ENCODE measurements around the gene MECR. TPM values are rescaled to one million over a fixed set of nuclear protein-coding genes. Genes with fewer than 3 reads are reported as not detected.

The MECR gene
- total RNA-seq, 3 donors from 2014 or later (not counting 1 experiment from before 2014, with no cell fraction given) = 8.0 to 11.2 (median 8.8) TPM

DNA sequence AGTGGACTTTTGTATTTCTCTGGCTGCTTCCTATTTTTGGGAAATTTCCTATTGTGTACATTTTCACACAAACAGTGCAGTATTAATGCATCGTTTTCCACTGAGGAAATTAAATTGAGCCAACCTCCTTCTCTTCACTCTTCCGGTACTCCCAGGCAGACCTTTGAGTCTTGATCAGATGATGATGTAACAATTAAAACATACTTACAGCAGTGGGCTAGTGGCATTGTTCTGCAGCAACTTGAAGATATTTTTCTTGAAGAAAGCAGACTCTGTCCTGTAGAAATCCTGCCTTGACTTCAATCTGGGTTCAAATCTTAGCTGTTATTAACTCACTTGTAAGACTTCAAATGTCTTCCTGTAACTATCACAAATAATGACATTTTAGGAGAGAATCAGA, 88.0 kb downstream of the MECR start:
- TF ChIP-seq, protein P1, sequence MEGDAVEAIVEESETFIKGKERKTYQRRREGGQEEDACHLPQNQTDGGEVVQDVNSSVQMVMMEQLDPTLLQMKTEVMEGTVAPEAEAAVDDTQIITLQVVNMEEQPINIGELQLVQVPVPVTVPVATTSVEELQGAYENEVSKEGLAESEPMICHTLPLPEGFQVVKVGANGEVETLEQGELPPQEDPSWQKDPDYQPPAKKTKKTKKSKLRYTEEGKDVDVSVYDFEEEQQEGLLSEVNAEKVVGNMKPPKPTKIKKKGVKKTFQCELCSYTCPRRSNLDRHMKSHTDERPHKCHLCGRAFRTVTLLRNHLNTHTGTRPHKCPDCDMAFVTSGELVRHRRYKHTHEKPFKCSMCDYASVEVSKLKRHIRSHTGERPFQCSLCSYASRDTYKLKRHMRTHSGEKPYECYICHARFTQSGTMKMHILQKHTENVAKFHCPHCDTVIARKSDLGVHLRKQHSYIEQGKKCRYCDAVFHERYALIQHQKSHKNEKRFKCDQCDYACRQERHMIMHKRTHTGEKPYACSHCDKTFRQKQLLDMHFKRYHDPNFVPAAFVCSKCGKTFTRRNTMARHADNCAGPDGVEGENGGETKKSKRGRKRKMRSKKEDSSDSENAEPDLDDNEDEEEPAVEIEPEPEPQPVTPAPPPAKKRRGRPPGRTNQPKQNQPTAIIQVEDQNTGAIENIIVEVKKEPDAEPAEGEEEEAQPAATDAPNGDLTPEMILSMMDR (IDR thresholded peaks at IDR 0.05) = no peak

More for the DNA sequence above, 88.0 kb downstream of the MECR start:
- Histone ChIP-seq H3K36me3 (ENCODE audit: control insufficient read depth, insufficient read depth, low read length) (peaks cover 13% of the 10 kb centered on the region), H3K4me3 (ENCODE audit: low read length) (no peak overlapping the region), H3K27me3 (ENCODE audit: control insufficient read depth, insufficient read depth, low read length) (no peaks in the 10 kb centered on the region), H3K4me1 (ENCODE audit: control insufficient read depth, insufficient read depth, low read length) (no peaks in the 10 kb centered on the region), H3K27ac (ENCODE audit: low read length) (no peak overlapping the region), H3K9me3 (ENCODE audit: control insufficient read depth, insufficient read depth, low read length) (no peaks in the 10 kb centered on the region)
- intact Hi-C loops (cut with micrococcal nuclease) = no loop called here
- Mint-ChIP-seq H3K4me3 (no peak overlapping the region), H3K27me3 (ENCODE audit: low read depth in 2 of 2) (no peaks in the 10 kb centered on the region), H3K9me3 (no peaks in the 10 kb centered on the region), H3K36me3 (peaks cover 2% of the 10 kb centered on the region), H3K4me1 (peaks cover 4% of the 10 kb centered on the region in 2 donors), H3K27ac (peak overlapping the region in 1 of 2 donors; percentile 4)
- WGBS (ENCODE audit: insufficient coverage) = 100% methylated on average over 1 of the region's 2 CpGs
- DNase-seq (no peak), ATAC-seq (no peak)

Other genes with a start within 250 kb of the MECR start
- gene TMEM200B, start 107.0 kb downstream of the MECR start, total RNA-seq = not detected
- gene SRSF4, start 49.0 kb downstream of the MECR start, total RNA-seq = 100 to 1,000 TPM in 2 of 3 donors, 10 to 100 TPM in 1; 90.2 to 114 (median 101) TPM
- 1 to 10 TPM in 1 of 3 donors, under 1 TPM in 2; 0.54 to 1.6 (median 0.79) TPM for gene PTPRU, start 5.6 kb upstream of the MECR start, total RNA-seq

Measured in natural killer cell (primary cell).